Ishikawa (cell line): ENCODE results near the gene ATAD3B.
A peak's percentile ranks its signal among the peaks of the same experiment; 100 is the strongest.

Experiments used
- CEBPB ChIP-seq: IDR thresholded peaks from 2 replicates; pipeline ENCODE4 v1.6.1; 2012
- CREB1 ChIP-seq: IDR thresholded peaks from 2 replicates; pipeline ENCODE4 v1.6.1; 2012; ENCODE audit warnings: low read depth
- EGR1 ChIP-seq: IDR thresholded peaks from 2 replicates; pipeline ENCODE4 v1.6.1; 2012
- EP300 ChIP-seq: IDR thresholded peaks from 2 replicates; pipeline ENCODE4 v1.6.1; 2012; ENCODE audit warnings: borderline replicate concordance
- FOXM1 ChIP-seq: IDR thresholded peaks from 2 replicates; pipeline ENCODE4 v1.6.1; 2012; ENCODE audit warnings: low read depth, borderline replicate concordance
- NFIC ChIP-seq: IDR thresholded peaks from 2 replicates; pipeline ENCODE4 v1.6.1; 2012
- RAD21 ChIP-seq: IDR thresholded peaks from 2 replicates; pipeline ENCODE4 v1.6.1; 2012; ENCODE audit warnings: low read depth
- TAF1 ChIP-seq: IDR thresholded peaks from 2 replicates; pipeline ENCODE4 v1.6.1; 2012; ENCODE audit warnings: low read depth, mild to moderate bottlenecking
- TCF12 ChIP-seq: IDR thresholded peaks from 2 replicates; pipeline ENCODE4 v1.6.1; 2012; ENCODE audit warnings: low read depth
- TEAD4 ChIP-seq: IDR thresholded peaks from 2 replicates; pipeline ENCODE4 v1.6.1; 2012
- YY1 ChIP-seq: IDR thresholded peaks from 2 replicates; pipeline ENCODE4 v1.6.1; 2012; ENCODE audit warnings: low read depth
- ZBTB7A ChIP-seq: IDR thresholded peaks from 2 replicates; pipeline ENCODE4 v1.6.1; 2012; ENCODE audit warnings: low read depth
- TF ChIP-seq, protein P1 (sequence below): IDR thresholded peaks from 2 replicates; pipeline ENCODE4 v1.6.1; 2012
- TF ChIP-seq, protein P2 (sequence below): IDR thresholded peaks from 2 replicates; pipeline ENCODE4 v1.6.1; 2012
- TF ChIP-seq, protein P3 (sequence below): IDR thresholded peaks from 2 replicates; pipeline ENCODE4 v1.6.1; 2012; ENCODE audit warnings: low read depth, mild to moderate bottlenecking

ATAD3B gene

DNA sequence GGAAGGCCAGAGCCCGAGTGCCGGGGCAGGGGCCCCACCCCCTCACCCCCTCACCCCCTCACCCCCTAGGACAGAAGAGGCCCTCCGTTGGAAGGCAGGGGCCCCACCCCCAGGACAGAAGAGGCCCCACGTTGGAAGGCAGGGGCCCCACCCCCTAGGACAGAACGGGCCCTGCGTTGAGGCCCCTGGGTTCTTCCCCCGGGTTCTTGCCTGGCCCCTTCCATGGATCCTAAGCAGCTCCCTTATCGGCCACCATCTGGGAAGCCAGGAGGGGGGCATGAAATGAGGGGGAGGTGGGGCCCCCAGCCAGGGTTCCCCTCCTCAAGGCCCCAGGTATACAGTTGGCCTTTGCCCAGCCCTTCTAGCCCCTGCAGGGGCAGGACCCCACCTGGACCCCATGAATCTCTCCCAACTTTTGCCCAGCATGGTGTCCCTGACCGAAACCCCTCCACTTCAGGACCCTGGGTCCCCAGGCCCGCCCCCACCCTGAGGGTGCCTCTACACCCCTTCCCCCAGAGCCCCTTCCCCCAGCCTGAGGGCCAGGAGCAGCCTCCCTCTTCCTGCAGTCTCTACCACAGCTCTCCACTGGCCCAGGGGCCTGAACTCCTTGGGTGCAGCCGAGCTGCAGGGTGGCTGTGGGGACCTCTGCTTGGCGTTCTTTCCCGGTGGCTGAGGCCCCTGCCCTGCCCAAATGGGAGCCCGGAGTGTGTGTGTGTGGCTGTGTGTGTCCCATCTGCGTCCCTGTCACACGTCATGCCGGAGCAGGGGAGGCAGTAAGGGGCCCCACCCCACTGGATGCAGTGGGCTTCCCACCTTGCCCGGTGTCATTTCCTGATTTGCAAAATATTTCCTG lies 40.3 kb upstream of the ATAD3B start:
- TF ChIP-seq CEBPB, result no peak
- TF ChIP-seq RAD21, result no peak
- TF ChIP-seq, protein P1, sequence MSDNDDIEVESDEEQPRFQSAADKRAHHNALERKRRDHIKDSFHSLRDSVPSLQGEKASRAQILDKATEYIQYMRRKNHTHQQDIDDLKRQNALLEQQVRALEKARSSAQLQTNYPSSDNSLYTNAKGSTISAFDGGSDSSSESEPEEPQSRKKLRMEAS, result no peak
- TF ChIP-seq, protein P2, sequence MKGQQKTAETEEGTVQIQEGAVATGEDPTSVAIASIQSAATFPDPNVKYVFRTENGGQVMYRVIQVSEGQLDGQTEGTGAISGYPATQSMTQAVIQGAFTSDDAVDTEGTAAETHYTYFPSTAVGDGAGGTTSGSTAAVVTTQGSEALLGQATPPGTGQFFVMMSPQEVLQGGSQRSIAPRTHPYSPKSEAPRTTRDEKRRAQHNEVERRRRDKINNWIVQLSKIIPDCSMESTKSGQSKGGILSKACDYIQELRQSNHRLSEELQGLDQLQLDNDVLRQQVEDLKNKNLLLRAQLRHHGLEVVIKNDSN, result no peak
- TF ChIP-seq CREB1, result no peak
- TF ChIP-seq, protein P3, sequence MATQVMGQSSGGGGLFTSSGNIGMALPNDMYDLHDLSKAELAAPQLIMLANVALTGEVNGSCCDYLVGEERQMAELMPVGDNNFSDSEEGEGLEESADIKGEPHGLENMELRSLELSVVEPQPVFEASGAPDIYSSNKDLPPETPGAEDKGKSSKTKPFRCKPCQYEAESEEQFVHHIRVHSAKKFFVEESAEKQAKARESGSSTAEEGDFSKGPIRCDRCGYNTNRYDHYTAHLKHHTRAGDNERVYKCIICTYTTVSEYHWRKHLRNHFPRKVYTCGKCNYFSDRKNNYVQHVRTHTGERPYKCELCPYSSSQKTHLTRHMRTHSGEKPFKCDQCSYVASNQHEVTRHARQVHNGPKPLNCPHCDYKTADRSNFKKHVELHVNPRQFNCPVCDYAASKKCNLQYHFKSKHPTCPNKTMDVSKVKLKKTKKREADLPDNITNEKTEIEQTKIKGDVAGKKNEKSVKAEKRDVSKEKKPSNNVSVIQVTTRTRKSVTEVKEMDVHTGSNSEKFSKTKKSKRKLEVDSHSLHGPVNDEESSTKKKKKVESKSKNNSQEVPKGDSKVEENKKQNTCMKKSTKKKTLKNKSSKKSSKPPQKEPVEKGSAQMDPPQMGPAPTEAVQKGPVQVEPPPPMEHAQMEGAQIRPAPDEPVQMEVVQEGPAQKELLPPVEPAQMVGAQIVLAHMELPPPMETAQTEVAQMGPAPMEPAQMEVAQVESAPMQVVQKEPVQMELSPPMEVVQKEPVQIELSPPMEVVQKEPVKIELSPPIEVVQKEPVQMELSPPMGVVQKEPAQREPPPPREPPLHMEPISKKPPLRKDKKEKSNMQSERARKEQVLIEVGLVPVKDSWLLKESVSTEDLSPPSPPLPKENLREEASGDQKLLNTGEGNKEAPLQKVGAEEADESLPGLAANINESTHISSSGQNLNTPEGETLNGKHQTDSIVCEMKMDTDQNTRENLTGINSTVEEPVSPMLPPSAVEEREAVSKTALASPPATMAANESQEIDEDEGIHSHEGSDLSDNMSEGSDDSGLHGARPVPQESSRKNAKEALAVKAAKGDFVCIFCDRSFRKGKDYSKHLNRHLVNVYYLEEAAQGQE, result no peak
- no peak for TF ChIP-seq FOXM1
- TF ChIP-seq TAF1, result no peak
- TF ChIP-seq TCF12, result no peak
- no peak for TF ChIP-seq YY1
- TF ChIP-seq ZBTB7A, result no peak
- no peak for TF ChIP-seq EP300
- no peak for TF ChIP-seq NFIC
- TF ChIP-seq TEAD4, result no peak
- no peak for TF ChIP-seq EGR1

DNA sequence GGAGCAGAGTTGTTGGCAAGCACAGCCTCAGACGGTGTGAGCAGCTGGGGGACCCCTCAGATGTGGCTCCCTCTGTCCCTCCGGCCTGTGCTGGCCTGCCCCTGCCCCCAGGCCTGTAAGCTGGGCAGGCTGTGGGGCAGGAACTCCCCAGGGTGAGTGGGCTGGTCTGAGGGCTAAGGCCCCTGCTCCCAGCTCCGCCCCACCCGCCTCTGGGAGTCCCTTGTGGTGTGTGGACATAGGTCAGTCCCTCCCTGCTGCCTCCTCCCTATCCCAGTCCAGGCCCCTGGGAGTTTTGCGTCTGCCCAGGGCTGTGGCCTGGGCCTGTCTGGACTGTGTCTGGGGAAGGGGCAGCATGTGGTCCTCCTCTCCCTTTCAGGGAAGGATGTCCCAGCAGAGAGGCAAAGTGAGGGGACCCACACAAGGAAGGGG lies 39.7 kb upstream of the ATAD3B start:
- TF ChIP-seq TEAD4 (no peak), NFIC (no peak), TCF12 (no peak), TAF1 (no peak), YY1 (no peak), FOXM1 (no peak), ZBTB7A (no peak)
- TF ChIP-seq, protein P1, result no peak
- TF ChIP-seq, protein P2, result no peak

DNA sequence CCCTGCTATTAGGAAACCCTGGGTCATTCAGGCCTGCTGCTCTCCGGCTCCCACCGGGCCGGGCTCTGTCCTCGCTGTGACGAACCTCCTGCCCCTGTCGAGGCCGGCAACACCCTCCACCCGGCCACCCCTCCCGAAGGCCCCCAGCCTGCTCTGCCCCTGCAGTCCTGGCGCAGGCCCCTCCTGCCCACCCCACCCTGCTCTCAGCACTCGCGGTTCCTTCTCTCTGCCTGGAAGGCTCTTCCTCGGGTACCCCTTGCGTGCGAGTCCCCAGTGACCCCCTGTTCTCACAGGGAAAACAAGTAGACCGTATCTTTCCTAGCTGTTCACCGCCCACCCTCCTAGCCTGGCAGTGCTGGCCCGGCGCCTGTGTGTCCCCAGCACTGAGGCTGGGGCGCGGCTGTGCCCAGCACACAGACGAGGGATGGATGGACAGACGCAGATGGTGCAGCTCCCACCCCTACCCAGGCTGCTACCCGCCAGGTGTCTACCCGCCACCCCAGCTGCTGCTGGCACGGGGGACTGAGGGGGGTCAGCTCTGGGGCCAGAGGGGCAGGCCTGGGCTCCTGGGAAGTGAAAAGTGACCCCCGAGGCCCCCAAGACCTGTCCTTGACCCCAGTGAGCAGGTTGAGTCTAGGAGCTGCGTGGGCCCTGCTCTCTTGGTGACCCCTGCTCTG lies 39.2 kb upstream of the ATAD3B start:
- TF ChIP-seq, protein P1, result no peak

DNA sequence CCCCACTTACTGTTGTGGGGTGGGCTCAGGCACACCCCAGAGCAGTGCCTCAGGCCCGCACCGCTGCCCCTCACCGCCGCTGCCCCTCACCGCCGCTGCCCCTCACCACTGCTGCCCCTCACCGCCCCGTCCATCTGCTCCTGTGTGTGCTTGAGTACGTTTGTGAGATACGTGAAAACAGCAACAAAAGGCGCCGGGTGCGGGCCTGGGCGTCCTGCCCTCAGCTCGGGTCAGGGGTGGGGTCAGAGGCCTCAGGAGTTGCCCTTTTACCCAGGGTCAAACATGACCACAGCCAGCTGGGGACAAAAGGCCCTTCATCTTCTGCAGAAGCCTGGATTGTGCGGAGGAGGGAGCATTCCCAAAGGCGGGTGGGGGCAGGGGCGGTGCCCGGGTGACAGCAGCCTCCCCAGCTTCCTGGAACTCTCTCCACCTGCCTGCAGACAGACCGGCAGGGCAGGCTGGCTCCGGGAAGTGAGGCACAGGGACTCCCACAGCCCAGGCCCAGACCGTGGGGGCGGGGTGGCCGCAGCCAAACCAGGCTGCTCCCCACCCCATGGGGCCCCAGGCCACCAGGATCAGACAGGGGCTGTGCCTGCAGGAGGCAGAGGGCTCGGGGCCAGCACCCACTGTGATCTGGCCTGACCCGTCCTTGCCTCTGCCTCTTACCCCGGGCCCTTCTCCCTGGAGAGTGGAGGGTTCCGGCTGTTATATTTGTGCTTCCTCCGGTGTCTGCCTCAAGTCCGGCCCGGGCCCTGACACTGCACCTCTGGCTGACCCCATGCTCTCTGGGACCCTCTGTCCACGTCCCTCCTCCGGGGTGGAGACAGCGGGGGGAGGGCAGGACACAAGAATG lies 38.4 kb upstream of the ATAD3B start:
- TF ChIP-seq FOXM1 (no peak), RAD21 (peak; percentile 7; the same call in 1 of the 2 replicates), CREB1 (no peak), CEBPB (no peak), ZBTB7A (0 out of 2 replicates have a peak, but pooled peaks have one; percentile 24), YY1 (no peak), TEAD4 (peak; percentile 69), TCF12 (peak; percentile 87), TAF1 (peak; percentile 41; the same call in 1 of the 2 replicates), EGR1 (peak; percentile 72), NFIC (peak; percentile 61; the same call in 1 of the 2 replicates), EP300 (peak; percentile 68; the same call in 1 of the 2 replicates)
- TF ChIP-seq, protein P1, result peak; percentile 74
- TF ChIP-seq, protein P2, result no peak
- TF ChIP-seq, protein P3, result no peak
